Activated CD8-positive, alpha-beta memory T cell treated with anti-CD3 and anti-CD28 coated beads for 36 hours (primary cell): ENCODE data around the gene ARL8A. TPM values are rescaled to one million over a fixed set of nuclear protein-coding genes. Genes with fewer than 3 reads are reported as not detected.

Experiments
- CTCF ChIA-PET: fragments of 350-600 bp; sonication (Branson Sonifier 250); formaldehyde crosslinking; loops from one replicate; lab custom pipeline; 2021; ENCODE audit warnings: antibody characterized with exemption; lab: Charles Lee
- POLR2A ChIA-PET: fragments of 350-600 bp; sonication (Branson Sonifier 250); formaldehyde crosslinking; loops from one replicate; lab custom pipeline; 2021; ENCODE audit warnings: antibody characterized with exemption; lab: Charles Lee
- total RNA-seq, 2 experiments: library from RNA; stranded (reverse); gene quantifications; one replicate each; pipeline ENCODE4 v1.2.3, GENCODE V29; 2021

ARL8A gene
- total RNA-seq, 2 experiments from 2014 or later: 48.3 to 53.2 TPM

DNA sequence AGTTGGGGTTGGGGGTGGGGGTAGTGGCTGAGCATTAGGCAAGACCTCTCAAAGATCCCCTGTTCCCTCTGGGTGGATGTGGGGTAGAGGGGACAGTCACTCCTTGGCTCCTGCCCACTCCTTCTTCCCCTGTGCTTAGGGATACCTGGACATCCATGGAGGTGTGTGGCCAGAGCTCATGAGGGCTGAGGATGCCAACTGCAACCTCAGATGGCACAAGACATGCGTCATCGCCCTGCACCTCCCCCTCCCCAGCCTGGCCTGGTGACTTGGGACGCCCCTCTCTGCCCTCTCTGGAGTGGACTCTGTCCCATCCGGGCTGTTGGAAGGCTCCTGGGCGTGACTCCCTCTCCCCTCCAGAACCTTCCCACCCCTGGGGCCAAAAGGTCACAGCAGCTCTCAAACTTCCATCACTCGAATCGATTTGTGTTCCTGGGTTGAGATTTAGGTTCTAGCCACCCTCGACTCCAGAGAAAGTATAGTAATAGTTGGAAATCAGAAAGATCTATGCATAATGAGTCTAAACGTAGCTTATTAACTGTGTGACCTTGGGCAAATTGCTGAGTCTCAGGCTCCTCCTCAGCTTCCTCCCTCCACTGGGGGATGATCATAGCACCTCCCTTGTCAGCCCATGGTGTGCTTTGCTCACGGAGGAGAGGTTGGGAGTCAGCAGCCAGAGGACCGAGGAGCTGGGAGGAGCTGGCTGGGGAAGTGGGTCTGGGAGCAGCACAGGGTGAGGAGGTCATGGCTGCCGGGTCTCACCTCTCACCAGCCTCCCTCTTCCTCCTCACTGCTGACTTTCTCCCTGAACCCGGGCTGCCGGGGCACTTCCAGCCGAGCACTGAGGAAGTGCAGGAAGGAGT is 18.1 kb upstream of the ARL8A start:
- ChIA-PET CTCF (interaction anchor here (0.7 to 3.7 kb wide), 5 partner anchors 14 to 31 kb away, joined by 3 to 16 read pairs (median 7); partner anchors contain the start of gene LGR6), POLR2A (interaction anchor here (0.6 to 1.8 kb wide), 5 partner anchors 16 to 880 kb away, joined by 3 to 4 read pairs (median 3); no protein-coding TSS in a partner anchor)

DNA sequence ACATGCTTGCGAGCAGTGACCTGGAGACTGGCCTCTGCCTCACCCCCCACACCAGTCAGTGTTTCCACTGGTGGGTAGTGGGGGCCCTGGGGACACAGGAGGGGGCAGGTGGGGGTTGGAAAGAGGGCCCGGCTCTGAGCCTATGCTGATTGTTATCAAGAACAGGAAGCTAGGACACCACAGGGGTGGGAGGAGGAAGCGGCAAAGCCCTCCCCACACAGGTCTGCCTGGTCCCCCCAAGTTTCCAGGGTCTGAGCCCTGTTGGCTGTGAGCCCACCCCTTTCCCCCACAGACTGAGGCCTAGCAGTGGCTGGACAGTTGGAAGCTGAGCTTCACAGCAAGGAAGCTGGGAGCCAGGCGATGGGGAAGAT is 17.5 kb upstream of the ARL8A start:
- POLR2A ChIA-PET: interaction anchor here (0.6 to 1.8 kb wide), 4 partner anchors 15 to 881 kb away, joined by 3 to 4 read pairs (median 3); no protein-coding TSS in a partner anchor
- CTCF ChIA-PET: interaction anchor here (1.4 to 3.7 kb wide), 4 partner anchors 23 to 31 kb away, joined by 4 to 16 read pairs (median 8); partner anchors contain the start of gene LGR6

DNA sequence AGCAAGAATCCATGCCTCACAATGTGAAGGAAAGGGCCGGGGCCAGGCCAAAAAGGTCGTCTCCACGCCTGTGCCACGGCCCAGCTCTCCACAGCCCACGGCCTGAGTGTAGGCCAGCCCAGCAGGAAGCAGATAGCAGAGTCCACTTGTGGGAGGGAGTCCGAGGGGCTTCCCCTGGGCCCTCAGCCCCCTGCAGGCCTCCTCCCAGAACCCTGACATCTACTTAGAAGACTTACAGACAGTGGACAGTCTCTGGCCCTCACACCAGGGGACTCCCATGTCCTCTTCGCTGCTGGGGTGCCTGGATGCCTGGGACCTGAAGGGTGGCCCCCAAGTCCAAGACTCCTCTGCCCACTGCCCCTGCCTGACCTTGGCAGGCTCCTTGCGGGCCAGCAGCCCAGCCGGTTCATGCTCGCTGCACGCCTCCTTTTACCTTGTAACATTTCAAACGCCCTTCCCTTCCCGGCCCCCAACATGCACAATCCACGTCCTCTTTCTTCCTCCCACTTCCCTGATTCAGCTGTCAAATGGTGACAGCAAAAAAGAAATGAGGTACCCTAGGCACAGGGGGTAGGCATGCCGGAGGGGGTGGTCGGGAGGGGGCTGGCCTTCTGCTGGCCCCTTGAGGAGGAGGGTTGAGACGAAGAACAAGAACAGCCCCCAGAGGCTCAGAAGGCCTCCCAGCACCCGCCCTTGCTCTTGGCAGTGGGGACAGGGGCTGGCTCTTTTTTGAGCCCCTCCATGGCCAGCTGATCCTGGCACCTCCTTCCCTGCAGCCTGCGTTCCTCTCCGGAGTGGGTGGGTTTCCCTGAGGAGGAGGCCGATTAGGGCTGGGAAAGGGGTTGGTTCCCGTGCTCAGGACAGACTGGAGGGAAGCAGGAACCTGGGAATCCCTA is 16.9 kb upstream of the ARL8A start:
- POLR2A ChIA-PET: interaction anchor here (0.5 to 2.5 kb wide), 5 partner anchors 11 to 881 kb away, joined by 3 to 8 read pairs (median 4); partner anchors contain the start of gene ARL8A
- CTCF ChIA-PET: interaction anchor here (1.4 to 3.7 kb wide), 5 partner anchors 15 to 32 kb away, joined by 4 to 20 read pairs (median 9); partner anchors contain the start of gene LGR6

DNA sequence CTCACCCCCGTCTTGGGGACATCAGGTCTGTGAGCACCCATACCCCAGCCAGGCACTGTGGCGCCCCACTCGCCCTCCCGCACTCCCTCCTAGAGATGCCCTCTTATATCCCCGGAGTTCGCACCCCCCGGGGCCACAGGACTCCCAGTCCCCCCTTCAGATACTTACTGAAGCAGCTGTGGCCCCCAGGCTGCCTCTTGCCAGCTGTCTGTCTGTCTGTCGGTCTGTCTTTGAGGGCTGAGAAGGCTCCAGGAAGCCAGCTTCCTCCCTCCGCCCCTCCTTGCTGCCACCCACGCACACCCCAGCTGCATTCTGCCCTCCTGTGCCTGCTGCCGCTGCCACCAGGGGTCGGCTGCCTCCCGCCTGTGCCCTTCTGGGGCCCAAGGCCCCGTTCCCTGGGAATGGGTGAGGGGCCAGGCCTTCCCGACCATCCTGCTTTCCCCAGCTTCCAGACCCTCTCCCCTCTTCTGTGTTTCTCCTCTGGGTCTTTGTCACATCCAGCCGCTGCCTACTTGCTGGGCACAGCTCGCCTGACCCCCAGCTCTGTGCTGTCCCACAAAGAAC is 15.9 kb upstream of the ARL8A start, which contains the start of gene PTPN7:
Gene PTPN7, minus strand, starts transcription at position 226 of the 564 bp plus-strand sequence. CDS start 1,200 bp downstream, outside the sequence.
- CTCF ChIA-PET: interaction anchor here (0.6 to 3.7 kb wide), 3 partner anchors 14 to 265 kb away, joined by 3 to 20 read pairs (median 16); partner anchors contain the start of gene LGR6
- POLR2A ChIA-PET: interaction anchor here (0.6 to 2.5 kb wide), 7 partner anchors 10 to 646 kb away, joined by 3 to 11 read pairs (median 6); partner anchors contain the start of genes ARL8A and UBE2T

DNA sequence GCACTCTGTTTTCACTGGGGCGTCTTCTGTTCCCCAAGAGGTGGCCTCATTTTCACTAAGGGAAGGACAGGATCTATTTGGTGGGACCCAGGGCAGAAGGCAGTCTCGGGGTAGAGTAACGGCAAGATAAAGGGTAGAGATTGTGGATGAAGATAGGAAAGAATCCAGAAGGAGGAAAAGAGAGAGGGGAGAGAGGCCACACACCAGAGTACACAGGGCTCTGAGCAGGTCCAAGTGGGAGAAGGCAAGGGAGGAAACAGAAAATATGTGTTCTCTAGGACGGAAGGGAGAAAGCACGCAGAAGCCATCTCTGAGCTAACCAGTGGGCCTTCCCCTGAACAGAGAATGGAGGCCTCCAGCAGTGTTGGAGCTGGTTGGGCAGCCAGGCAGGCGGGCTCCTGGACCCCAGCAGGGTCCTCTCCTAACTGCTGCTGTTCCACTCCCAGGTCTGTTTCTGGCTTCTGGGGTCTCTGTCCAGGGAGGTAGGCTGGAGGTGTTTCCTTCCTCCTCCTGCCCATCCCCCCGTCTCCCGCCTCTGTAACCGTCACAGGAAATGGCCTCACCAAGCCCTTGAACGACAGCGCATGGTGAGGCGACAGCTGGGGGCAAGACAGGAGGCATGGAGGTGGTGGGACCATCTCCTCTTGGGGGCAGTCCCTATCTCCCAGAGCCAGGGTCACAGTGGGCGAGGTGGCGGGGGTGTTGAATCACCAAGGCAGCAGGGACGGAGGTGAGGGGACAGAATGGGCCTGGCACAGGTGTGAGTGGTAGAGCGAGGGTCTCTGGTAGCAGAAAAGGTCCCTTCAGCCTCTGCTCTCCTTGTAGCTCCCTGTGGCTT is 15.2 kb upstream of the ARL8A start:
- CTCF ChIA-PET: interaction anchor here (0.6 to 3.7 kb wide), 4 partner anchors 9 to 264 kb away, joined by 3 to 20 read pairs (median 10); partner anchors contain the start of gene LGR6
- POLR2A ChIA-PET: interaction anchor here (0.6 to 2.5 kb wide), 6 partner anchors 10 to 647 kb away, joined by 3 to 11 read pairs (median 6); partner anchors contain the start of gene UBE2T

DNA sequence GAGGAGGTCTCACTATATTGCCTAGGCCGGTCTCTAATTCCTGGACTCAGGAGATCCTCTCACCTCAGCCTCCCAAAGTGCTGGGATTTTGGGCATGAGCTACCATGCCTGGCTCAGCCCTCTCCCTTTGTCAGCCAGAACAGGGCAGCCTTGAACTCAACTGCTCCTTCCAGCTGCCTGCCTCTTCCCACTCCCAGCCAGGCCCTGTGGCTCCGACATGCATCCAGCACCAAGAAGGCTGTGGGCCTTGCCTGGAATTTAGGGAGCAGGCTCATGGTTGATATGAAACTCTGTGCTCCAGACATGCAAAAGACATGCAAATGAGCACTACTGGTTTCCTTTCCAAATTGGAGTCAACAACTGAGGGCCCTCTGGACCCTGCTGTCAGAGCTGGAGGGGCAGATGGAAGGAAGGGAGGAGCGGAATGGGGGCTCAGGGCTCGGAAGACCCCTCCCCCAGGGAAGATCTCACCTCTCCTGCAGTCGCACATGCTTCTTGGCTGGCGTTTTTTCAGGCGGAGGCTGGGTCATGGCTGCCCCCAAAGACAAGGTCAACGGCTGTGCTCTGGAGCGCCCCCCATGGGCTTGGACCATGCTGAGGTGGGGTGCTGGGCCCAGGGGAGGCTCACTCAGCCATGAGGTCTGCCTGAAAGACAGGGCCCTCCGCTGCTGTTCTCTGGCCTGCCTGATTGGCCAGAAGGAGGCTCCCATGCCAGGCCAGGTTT is 14.4 kb upstream of the ARL8A start:
- CTCF ChIA-PET: interaction anchor here (0.7 to 3.7 kb wide), 4 partner anchors 9 to 669 kb away, joined by 3 to 20 read pairs (median 10); partner anchors contain the start of gene LGR6
- POLR2A ChIA-PET: interaction anchor here (1.8 to 2.5 kb wide), 2 partner anchors 9 to 12 kb away, joined by 7 to 8 read pairs; no protein-coding TSS in a partner anchor

DNA sequence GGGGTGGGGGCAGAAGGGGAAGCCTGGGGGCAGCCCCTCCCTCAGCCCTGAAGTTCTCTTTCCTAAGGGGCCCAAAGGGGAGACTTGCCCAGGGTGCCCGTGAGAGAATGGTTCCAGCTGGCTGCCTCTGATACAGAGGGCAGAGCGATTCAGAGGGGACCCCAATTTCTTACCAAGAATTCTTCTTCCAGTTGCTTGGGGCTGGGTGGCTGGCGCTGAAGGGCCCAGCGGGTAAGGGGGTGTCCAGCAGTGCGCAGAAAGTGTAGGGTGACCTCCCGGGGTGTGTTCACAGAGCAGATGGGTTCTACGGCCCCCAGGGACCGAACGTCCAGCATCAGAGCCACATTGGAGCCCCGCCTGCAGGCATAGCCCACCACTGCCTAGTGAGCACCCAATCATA is 13.4 kb upstream of the ARL8A start:
- CTCF ChIA-PET: interaction anchor here (0.8 kb wide), 1 partner anchor 13 kb away, joined by 3 read pairs; no protein-coding TSS in a partner anchor
- POLR2A ChIA-PET: no interaction called here

DNA sequence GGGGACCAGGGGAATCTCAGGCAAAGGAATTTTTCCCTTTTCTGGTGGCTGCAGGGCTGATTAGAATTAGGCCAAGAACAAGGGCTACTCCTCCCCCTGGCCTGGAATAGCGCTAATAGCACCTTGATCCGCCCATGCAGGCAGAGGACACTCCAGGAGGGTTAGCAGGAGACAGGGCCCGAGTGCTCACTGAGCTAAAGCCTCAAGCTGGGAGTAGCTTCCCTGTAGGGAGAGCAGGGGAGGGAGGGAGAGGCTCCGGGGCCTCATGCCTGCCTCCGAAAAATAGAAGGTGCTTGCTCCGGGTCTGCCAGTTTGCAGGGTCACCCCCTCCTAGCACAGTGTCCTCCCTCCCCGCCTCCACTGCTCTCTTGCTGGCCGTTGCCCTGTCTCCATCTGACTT is 12.1 kb upstream of the ARL8A start:
- CTCF ChIA-PET: no interaction called here
- POLR2A ChIA-PET: interaction anchor here (0.7 to 1.1 kb wide), 2 partner anchors 11 to 209 kb away, joined by 4 to 5 read pairs; no protein-coding TSS in a partner anchor

DNA sequence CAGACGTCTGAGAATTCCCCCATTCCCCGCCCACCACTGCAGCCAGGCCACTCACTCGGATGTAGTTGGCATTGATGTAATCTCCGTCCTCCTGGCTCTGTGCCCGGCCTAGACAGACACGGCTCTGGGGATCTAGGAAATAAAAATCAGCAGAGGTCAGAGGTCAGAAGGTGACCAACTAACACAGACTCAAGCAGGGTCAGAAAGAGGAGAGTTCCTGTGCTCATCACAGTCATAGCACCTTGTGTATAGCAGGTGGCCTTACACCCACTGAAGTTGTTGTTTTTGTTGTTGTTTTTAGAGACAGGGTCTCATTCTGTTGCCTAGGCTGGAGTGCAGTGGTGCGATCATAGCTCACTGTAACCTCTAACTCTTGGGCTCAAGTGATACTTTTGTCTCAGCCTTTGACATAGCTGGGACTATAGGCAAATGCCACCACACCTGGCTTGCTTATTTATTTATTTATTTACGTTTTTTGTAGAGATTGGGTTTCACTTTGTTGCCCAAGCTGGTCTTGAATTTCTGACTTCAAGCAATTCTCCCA is 11.0 kb upstream of the ARL8A start:
- ChIA-PET CTCF (interaction anchor here (1.0 to 1.4 kb wide), 3 partner anchors 9 to 24 kb away, joined by 3 to 6 read pairs (median 4); no protein-coding TSS in a partner anchor), POLR2A (interaction anchor here (1.1 to 1.3 kb wide), 2 partner anchors 10 kb away, joined by 5 to 6 read pairs; no protein-coding TSS in a partner anchor)

DNA sequence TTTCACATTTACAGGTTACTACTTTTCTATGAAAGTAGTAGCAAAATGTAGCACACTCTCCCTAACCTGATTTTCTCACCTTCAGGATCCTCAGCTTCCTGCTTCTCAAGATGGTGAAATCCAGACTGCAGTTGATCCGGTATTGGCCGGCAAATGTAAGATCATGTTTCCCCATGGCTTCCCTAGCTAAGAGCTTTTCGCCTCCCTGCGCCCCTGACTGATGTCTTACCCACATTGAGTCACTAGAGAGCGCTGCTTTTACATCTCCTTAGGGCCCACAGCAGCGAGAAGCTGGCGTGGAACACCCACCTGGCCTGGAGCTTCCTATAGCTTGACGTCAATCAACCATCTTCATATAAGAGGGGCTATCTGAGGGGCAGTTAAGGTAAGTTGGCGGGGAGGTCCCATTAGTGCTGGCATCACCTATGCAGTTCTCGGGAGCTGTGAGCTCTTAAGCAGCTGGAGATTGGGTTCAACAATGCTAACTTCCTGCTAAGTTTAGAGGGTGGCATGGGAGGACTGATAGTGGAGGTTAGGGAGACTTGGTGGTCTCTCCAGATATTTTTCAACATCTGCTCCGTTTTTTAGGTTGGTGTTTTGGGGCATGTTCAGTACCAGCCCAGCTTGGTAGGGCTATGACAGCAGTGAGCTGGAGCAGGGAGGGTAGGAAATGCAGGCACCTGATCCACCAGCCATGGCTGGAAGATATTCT is 10.4 kb upstream of the ARL8A start:
- ChIA-PET POLR2A (interaction anchor here (1.3 kb wide), 1 partner anchor 9 kb away, joined by 6 read pairs; no protein-coding TSS in a partner anchor), CTCF (interaction anchor here (1.0 to 1.4 kb wide), 4 partner anchors 9 to 34 kb away, joined by 3 to 6 read pairs (median 4); no protein-coding TSS in a partner anchor)

DNA sequence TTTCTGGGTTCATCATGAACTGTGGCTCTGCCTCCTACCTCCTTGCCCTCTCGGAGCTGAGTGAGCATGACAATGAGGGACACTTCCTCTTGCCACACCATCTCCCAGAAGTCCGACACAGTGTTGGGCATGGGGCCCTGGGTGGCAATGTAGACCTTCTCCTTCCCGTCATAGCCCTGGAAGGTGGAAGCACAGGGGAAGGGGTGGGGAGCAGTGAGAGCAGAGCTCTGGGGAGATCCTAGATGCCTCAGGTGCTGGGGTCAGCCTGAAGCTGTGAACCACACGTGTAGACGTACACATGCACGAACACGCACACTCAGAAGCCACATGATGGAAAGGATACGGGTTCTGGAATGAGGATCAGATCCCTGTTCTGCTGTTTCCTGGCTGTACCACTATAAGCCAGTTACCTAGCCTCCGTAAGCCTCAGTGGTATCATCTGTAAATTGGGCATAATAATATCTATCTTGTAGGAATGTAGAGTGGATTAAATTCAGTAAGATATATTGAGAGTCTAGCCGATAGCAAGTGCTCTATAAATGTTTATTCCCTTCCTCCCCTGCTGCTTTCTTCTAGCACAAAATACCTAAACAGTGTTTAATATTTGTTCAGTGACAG is 9.7 kb upstream of the ARL8A start:
- ChIA-PET POLR2A (interaction anchor here (0.6 to 1.3 kb wide), 2 partner anchors 9 to 825 kb away, joined by 3 to 6 read pairs; no protein-coding TSS in a partner anchor), CTCF (interaction anchor here (1.0 to 1.4 kb wide), 4 partner anchors 8 to 34 kb away, joined by 3 to 6 read pairs (median 4); no protein-coding TSS in a partner anchor)

DNA sequence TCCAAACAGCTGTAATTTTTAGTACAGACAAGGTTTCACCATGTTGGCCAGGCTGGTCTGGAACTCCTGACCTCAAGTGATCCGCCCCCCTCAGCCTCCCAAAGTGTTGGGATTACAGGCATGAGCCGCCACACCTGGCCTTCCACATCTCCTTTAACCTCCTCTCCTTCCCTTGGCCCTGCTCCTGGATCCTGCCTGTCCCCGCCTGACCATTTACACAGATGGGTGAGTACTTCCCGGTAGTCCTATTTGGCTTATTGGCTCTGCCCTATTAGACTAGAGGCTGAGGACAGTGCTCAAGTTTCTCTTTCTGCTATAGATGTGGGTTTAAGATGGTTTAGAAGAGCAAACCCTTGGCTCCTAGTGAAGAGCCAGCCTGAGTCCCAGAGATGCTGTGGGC is 8.7 kb upstream of the ARL8A start:
- POLR2A ChIA-PET: interaction anchor here (0.6 kb wide), 1 partner anchor 826 kb away, joined by 3 read pairs; no protein-coding TSS in a partner anchor
- CTCF ChIA-PET: no interaction called here

DNA sequence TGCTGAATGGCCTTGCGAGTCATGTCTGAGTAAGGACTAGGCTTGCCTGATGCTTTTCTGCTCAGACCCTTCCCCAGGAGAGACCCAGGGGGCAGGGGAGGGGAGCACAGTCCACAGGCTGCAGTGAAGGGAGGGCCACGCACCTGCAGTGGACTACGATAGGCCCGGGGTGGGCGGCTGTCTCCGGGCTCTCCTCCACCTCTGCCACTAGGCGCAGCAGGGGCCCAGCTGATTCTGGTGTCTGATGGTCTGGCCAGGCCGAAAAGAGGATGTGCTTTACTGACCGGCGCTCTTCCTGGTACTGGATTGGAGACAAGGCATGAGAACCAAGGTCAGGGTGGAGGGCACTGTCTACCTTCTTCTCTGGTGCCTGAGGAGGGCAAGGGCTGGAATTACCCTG is 7.9 kb upstream of the ARL8A start:
- ChIA-PET CTCF (no interaction called here), POLR2A (no interaction called here)

DNA sequence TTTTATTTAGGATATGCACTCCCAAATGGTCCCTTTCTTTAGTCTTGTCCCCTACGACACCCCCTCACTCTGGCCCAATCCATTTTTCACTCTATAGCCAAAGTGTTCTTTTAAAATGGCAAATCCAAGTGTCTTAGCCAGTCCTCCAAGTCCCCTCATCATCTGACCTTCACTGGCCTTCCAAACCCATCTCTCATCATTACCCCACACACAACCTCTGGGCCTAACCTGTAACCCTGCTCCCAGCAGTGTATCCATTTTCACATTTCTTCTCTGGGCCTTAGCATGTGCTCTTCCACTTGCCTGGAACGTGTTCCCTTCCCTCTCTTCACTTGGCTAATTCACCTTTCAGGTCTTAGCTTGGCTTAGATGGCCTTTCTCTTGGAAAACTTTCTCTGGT is 6.5 kb upstream of the ARL8A start:
- ChIA-PET POLR2A (no interaction called here), CTCF (no interaction called here)
